GM21526 (cell line): ENCODE data around the gene MT2A.
"Not testable (repeated sequence)": the region's sequence is repeated elsewhere in the genome, so short reads cannot be mapped to it uniquely, and the experiment has no call there.

ENCODE experiments used
- ATAC-seq: cut with Tn5 transposase; IDR thresholded peaks from one replicate; pipeline ENCODE4 v1.9.1; 2021; ENCODE audit warnings: moderate library complexity; ENCODE audit not compliant: unreplicated experiment, low FRiP score

The MT2A gene

DNA sequence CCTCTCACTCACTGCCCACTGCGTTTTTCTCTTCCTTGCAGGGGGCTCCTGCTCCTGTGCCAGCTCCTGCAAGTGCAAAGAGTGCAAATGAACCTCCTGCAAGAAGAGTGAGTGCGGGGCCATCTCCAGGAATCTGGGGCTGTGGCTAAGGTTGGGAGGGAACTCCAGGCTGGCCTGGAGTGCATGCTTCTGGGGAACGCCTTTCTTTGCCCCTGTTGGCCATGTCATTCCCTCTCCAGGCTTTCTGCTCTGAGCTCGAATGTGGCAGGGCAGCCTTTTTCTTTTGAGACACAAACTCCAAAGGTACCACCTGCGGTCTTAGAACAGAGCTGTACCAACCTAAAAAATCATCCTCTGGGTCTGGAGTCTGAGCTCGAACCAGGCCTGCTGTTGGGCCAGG lies 9.8 kb downstream of the MT2A start:
- ATAC-seq: no peak

DNA sequence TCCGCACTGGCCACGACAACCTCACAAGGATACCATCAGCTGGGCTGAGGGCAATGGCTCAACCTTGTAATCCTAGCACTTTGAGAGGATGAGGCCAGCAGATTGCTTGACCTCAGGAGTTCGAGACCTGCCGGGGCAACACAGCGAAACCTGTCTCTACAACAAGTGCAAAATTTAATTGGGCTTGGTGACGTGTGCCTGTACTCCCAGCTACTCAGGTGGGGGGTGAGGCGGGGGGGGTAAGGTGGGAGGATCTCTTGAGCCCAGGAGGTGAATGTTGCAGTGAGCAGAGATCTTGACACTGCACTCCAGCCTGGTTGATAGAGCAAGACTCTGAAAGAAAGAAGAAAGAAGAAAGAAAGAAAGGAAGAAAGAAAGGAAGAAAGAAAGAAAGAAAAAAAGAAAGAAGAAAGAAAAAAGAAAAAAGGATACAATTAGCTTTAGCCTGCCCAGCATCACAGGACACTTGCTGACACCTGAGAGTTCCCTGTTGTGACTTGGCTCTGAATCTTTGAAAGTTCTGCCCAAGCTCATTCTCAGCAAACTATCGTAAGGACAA lies 12.0 kb downstream of the MT2A start:
- ATAC-seq: no peak

DNA sequence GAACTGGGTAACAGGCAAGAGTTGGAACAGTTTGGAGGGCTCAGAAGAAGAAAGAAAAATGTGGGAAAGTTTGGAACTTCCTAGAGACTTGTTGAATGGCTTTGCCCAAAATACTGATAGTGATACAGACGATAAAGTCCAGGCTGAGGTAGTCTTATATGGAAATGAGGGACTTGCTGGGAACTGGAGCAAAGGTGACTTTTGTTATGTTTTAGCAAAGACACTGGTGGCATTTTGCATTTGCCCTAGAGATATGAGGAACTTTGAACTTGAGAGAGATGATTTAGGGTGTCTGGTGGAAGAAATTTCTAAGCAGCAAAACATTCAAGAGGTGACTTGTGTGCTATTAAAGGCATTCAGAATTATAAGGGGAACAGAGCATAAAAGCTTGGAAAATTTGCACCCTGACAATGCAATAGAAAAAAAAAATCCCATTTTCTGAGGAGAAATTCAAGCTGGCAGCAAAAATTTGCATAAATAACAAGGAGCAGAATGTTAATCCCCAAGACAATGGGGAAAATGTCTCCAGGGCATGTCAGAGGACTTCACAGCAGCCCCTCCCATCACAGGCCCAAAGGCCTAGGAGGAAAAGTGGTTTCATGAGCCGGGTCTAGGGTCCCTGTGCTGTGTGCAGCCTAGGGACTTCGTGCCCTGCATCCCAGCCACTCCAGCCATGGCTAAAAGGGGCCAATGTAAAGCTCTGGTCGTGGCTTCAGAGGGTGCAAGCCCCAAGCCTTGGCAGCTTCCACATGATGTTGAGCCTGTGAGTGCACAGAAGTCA lies 13.5 kb downstream of the MT2A start:
- ATAC-seq: not testable (repeated sequence)

GRCh38 chr16:56623184-56623583 lies 14.8 kb downstream of the MT2A start:
- not testable (repeated sequence) for ATAC-seq

GRCh38 chr16:56623637-56624036 lies 15.3 kb downstream of the MT2A start:
- ATAC-seq: no peak

DNA sequence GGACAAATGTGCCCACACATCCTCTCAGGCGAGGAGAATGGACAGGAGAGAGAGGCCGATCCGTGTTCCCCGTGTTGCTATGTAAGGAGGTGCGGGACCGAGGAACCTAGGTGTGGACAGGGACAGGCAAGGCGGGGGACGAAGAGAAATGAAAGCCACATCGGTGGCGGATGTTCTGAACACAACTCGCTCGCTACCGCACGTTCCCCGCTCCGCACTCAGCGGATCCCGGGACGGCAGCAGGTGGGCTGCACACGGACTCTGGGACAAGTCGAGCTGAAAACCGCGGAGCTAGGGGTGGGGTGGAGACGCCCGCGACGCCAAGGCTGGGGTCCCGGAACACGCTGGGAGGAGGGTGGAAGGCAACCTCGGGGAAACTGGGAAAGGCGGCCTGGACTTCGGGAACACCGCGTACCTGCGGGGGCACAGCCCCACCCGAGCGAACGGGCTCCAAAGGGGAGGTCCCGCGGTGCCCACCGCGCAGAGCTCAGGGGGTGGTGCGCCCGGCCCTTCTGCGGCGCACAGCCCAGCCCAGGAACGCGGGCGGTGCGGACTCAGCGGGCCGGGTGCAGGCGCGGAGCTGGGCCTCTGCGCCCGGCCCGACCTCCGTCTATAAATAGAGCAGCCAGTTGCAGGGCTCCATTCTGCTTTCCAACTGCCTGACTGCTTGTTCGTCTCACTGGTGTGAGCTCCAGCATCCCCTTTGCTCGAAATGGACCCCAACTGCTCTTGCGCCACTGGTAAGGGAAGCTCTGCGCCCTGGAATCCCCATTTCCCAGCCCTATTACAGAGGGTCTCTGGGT lies 17.0 kb downstream of the MT2A start, which contains the start of gene MT1E:
Gene MT1E, plus strand, starts transcription at position 642 of the 803 bp plus-strand sequence. Its CDS starts 71 bp downstream, at position 713.
- no peak for ATAC-seq

DNA sequence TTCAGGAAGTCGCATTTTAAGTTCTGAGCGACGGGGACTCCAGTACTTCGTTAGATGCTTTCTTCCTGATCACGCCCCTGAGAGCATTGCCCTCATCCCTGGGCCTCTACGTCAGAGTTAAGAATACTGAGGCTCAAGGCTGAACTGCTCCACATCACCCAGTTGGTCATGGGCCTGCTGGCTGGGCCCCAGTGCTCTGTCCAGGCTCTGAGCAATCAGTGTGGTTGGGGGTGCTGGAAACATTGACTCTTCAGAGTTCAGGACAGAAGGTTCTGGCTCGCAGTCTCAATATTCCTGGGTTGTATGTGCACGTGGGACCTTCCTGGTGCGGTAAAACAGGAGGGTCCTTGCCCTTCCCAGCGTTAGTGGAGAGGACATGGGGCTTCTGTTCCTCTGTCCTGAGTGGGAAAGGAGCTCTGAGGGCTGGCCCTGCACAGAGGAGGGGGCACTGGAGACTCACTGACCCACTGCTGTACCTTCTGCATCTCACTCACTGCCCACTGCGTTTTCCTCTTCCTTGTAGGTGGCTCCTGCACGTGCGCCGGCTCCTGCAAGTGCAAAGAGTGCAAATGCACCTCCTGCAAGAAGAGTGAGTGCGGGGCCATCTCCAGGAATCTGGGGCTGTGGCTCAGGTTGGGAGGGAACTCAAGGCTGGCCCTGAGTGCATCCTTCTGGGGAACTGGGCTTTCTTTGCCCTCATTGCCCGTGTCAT lies 17.7 kb downstream of the MT2A start:
- ATAC-seq: no peak

GRCh38 chr16:56626685-56627084 lies 18.3 kb downstream of the MT2A start:
- ATAC-seq: no peak

DNA sequence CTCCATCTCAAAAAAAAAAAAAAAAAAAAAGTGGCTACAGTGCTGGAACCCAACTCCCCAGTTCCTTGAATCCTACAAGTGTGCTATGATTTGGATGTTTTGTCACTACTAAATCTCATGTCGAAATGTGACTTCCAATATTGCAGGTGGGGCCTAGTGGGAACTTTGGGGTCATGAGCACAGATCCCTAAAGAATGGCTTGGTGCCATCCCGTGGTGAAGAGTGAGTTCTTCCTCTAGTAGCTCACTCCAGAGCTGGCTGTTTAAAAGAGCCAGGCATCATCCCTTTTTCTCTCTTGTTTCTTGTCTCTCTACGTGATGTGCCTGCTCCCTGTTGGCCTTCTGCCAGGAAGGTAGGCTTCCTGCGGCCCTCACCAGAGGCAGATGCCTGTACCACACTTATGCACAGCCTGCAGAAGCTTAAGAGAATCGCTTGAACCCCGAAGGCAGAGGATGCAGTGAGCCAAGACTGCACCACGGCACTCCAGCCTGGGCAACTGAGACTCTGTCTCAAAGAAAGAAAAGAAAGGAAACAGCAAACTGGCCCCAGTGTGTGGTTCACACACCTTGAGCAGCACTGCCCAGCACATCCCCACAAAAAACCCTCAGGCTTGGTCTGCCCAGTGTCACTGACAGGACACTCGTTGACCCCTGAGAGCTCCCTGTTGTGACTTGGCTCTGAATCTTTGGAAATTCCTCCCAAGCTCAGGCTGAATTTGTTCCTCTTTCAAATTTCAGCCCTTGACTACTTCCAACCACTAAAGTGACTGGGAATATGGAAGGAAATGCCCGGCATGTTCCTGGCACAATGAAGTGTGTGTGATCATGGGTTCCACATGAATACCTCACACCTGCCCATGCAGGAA lies 20.3 kb downstream of the MT2A start:
- no peak for ATAC-seq

DNA sequence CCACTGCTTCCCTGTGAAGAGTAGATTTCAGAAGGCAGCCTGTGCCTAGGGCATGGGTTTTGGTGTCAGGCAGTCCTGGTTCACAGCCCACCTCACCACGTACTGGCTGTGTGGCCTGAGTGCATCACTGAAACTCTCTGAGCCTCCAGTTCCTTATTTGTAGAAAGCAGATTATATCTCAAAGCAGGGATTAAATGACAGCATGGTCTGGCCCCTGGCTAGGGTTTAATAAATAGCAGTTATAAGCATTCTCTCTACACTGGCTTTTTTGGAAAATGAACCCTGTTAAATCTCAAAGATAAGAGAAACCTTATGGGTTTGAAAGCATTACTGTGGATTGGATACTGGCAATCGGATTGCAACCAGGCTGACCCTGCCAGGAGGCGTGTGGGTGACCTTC lies 21.1 kb downstream of the MT2A start:
- ATAC-seq: no peak

GRCh38 chr16:56630134-56630533 lies 21.8 kb downstream of the MT2A start:
- ATAC-seq: peak; percentile 66

DNA sequence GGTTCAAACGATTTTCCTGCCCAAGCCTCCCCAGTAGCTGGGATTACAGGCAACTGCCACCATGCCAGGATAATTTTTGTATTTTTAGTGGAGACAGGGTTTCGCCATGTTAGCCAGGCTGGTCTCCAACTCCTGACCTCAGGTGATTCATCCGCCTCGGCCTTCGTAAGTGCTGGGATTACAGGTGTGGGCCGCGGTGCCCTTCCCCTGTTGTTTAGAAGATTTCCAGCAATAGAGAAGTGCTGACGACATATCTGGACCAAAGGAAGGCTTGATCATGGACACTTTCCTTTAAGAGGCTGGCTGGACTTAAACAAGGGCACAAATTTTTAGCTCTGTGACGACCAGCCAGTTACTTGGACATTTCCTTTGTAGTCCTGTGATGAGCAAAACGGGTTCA lies 22.8 kb downstream of the MT2A start:
- ATAC-seq: no peak

DNA sequence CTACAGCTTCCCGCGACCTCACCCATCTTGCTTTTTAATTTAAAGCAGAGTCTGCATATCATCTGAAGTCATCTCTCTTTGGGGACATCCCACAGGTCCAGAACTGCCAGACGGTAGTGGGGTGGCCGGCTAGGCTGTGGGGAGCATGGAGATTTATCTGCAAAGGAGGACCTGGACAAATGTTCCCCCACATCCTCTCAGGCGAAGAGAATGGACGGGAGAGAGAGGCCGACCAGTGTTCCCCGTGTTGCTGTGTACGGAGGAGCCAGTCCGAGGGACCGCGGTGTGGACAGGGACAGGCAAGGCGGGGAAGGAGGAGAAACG lies 23.4 kb downstream of the MT2A start:
- no peak for ATAC-seq

- no peak for ATAC-seq
These were observed 23.9 kb downstream of the MT2A start, which contains the start of gene MT1M for GRCh38 chr16:56632156-56632847. Gene MT1M, plus strand, starts transcription at chr16:56632659. Its CDS starts 73 bp downstream, at chr16:56632732.

- no peak for ATAC-seq
These were observed 24.5 kb downstream of the MT2A start for GRCh38 chr16:56632848-56633365.

GRCh38 chr16:56633535-56633934 lies 25.2 kb downstream of the MT2A start:
- no peak for ATAC-seq

DNA sequence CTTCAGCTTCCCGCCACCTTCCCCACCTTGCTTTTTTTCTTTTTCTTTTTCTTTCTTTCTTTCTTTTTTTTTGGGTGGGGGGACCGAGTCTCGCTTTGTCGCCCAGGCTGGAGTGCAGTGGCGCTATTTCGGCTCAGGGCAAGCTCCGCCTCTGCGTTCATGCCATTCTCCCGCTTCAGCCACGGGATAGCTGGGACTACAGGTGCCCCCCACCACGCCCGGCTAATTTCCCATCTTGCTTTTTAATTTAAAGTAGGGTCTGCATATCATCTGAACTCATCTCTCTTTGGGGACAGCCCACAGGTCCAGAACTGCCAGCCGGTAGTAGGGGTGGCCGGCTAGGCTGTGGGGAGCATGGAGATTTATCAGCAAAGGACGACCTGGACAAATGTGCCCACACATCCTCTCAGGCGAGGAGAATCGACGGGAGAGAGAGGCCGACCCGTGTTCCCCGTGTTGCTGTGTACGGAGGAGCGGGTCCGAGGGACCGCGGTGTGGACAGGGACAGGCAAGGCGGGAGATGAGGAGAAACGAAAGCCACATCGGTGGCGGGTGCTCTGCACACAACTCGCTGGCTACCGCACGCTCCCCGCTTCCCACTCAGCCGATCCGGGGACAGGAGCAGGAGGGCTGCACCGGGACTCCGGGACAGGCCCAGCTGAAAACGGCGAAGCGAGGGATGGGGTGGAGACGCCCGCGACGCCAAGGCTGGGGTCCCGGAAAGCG lies 26.5 kb downstream of the MT2A start:
- ATAC-seq: no peak

DNA sequence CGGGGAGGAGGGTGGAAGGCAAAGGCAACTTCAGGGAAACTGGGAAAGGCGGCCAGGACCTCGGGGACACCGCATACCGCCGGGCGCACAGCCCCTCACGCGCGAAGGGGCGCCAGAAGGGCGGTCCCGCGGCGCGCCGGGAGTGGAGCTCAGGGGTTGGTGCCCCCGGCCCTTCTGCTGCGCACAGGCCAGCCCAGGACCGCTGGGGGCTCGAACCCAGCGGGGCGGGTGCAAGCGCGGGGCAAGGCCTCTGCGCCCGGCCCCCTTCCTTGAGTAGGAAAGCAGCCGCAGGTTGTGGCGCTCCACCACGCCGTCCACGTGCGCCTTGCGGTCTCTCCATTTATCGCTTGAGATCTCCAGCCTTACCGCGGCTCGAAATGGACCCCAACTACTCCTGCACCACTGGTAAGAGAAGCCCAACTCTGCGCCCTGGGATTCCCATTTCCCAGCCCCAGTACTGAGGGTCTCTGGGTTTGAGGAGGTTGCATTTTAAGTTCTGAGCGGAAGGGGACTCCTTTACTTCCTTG lies 27.1 kb downstream of the MT2A start:
- ATAC-seq: no peak
